CD4-positive, alpha-beta T cell treated with Interleukin-6 for 4 hours (primary cell): ENCODE data around the gene ELANE.

Source experiments
- DNase-seq: peaks from one replicate; pipeline ENCODE4 v3.0.0-alpha.2; 2020; ENCODE audit warnings: mixed read lengths

The ELANE gene

DNA sequence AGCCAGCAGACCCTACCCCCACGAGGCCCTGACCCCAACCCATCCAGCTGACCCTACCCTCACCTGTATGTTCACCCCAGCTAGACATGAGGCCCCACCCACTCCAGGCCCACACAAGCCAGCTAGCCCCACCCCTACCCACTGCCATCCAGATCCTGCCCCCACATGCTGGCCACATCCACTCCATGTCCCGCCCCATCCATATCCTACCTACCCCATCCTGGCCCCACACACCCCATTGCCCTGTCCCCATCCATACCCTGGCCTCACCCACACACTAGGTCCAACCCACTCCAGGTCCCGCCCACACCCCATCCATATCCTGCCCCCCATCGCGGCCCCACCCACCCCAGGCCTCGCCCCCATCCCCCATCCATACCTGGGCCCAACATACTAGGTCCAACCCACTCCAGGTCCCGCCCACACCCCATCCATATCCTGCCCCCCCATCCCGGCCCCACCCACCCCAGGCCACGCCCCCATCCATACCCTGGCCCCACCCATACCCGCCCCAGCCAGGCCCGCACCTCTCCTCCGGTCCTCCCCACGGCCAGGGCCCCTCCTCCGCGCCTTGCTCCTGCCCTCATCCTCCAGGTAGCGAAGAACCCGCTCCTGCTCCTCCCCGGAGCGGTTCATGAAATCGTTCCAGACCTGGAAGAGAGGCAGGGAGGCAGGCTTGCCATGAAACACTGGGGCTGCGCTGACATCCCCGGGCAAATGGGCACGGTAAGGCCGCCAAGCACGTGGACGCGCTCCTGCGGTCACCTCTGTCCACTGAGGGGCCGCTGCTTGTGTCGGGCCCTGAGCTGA, 48.4 kb downstream of the ELANE start:
- DNase-seq: peak; percentile 58

DNA sequence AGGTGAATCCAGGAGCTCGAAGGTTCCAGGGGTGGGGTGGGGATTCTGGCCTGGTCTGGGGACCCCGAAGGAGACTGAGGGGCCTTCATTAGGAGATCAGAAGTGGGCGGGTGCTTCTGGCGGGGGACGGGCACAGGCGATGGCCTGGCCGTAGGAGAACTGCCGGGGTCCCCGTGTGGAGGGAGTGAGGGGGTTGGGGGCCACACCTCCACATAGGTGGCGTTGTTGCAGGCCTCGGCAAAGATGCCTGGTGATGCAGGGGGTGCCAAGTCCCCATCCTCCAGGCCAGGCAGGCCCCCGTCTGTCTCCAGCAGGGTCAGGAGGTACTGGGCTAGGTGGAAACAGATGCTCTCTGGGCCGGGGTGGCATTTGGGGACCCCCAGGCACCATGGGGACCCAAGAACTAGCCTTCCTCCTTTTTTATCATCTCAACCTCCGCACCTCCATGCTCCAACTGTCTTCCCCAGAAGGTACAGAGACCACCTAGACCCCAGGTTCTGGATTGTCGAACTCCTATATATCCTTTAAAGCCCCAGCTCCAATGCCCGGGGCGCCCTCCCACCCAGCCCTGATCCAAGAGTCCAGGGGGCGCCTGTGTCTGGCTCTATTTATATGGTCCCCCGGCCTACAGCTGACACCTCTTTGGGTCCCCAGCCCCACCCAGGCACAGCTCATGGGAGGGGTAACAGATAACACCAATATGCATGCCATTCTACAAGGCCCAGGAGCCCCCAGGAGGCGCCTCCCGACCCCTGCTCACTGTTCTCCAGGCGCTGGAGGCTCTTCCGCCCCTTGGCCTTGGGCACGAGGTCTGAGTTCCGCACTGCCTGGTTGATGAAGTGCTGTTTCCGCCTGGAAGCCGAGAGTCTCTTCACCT, 49.4 kb downstream of the ELANE start:
- DNase-seq: no peak

DNA sequence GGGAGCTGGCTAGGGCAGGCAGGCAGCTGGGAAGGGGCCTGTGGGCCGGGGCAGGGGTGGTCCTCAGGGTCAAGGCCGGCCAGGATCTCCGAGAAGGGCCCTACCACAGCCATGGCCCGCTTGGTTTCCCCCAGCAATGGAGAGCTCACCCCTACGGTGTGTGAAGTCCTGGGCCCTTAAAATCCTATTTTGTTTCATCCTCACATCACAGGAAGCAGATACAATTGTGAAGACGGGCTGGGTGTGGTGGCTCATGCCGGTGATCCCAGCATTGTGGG, 49.9 kb downstream of the ELANE start:
- DNase-seq: no peak

DNA sequence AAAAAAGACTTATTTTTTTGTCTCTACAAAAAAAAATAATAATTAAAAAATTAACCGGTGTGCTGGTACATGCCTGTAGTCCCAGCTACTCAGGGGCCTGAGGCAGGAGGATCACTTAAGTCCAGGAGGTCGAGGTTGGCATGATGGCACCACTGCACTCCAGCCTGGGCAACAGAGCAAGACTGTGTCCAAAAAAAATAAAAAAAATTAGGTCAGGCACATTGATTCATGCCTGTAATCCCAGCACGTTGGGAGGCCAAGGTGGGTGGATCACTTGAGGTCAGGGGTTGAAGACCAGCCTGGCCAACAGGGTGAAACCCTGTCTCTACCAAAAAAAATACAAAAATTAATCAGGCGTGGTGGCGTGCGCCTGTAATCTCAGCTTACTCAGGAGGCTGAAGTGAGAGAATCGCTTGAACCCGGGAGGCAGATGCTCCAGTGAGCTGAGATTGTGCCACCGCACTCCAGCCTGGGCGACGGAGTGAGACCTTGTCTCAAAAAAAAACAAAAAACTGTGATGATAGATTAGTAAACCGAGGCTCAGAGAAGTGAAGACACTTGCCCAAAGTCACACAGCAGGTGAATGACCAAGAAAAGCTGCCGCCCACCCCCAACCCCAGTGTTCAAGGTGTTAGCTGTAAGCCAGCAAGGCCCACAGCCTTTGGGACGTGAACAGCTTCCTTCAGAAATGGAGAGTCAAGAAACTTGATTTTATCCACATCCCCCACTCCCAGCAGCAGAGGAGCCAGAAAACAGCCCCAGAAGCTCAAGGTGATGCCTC, 50.5 kb downstream of the ELANE start:
- DNase-seq: no peak

DNA sequence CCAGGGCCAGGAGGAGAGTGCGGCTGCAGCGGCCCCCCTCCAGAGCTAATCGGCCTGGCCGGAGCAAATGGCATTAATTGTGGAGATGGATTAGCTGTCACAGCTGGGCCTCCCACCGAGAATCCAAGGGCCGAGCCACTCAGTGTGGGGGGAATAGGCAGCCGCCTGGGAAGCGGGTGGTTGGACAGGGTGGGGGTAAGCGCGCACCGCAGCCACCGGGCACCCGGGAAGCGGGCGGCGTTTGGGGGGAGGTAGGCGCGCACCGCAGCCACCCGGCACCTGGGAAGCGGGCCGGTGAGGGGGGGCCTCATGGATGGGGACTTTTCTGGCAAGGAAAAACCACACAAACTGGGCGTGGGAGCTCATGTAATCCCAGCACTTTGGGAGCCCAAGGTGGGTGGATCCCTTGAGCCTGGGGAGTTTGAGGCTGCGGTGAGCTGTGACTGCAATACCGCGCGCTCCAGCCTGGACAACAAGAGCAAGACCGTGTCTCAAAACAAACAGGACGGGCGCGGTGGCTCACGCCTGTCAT, 51.2 kb downstream of the ELANE start:
- no peak for DNase-seq

DNA sequence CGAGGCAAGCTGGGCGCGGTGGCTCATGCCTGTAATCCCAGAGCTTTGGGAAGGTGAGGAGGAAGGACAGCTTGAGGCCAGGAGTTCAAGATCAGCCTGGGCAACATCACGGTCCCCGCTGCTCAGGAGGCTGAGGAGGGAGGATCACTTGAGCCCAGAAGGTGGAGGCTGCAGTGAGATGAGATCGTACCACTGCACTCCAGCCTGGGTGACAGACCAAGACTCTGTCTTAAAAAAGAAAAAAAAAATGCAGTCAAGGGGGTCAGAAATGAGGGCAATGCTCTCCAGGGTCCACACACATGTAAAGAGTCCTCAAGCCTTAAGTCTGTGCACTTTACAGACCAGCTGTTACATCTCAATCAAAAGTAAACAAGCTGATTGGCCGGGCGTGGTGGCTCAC, 52.4 kb downstream of the ELANE start:
- DNase-seq: no peak
